ENCODE measurements around the gene ROR1. TPM values are rescaled to one million over a fixed set of nuclear protein-coding genes. Genes with fewer than 3 reads are reported as not detected.

ROR1 gene
- total RNA-seq, 1 experiment from 2014 or later, result 7.9 TPM

- DNase-seq (ENCODE audit: low read depth), result peak; percentile 87
Measured at GRCh38 chr1:63969441-63969901, 195.7 kb downstream of the ROR1 start.

GRCh38 chr1:63971557-63971956, 197.7 kb downstream of the ROR1 start:
- no peak for DNase-seq (ENCODE audit: low read depth)

DNA sequence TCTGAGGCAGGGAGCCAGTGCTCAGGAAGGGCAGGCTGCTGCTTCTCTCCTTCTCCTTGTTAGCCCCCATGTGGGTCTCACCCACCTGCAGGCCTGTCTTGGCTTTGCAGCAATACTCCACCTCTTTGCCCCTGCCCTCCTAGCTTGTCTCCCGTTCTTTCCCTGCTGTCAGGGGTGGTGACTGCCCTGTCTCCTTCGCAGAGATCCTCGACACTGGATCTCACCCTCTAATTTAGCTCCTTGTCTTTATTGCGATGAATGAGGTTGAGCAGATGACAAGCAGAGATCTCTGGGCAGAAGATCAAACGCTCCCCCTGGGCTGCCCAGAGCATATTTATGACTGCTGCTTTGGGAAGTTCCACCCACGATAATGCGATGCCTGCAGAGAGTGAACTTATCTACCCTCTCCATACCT, 199.2 kb downstream of the ROR1 start:
- DNase-seq (ENCODE audit: low read depth), result no peak

GRCh38 chr1:63974966-63975365, 201.1 kb downstream of the ROR1 start:
- no peak for DNase-seq (ENCODE audit: low read depth)

DNA sequence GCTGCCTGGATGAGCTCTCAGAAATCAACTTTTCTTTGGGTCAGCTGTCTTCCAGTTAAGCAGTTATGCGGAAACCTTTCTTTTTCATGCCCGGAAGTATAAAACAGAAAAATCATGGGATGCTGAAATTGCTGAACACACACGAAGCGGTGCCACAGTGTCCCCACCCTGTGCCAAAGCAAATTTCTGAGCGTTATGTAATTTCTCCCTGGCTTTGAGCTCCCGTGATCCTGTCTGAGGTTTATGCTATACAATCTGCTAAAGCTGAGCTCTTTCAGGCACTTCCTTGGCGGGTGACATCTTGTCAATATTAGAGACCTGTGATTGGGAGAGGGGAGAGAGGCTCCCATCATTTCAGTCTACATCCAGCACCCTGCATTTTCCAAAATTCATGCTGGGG, 201.7 kb downstream of the ROR1 start:
- DNase-seq (ENCODE audit: low read depth), result peak; percentile 16

DNA sequence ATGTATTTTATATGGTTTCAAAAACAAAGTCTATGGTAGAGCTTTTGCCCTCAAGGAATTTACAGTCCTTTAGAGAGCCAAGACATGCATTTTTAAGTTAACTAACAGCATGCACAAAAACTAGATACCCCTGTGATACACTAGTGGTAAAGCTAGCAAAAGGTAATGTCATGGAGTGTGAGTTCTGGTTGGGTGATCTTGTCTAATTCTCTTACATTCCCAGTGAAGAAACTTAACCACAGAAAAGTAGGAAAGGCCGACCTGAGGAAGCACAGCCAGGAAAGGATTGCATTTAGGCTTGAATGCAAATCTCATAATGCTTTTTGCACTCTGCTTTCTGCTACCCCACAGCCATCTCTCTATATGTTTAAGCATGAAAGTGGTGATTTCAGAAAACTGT, 202.2 kb downstream of the ROR1 start:
- no peak for DNase-seq (ENCODE audit: low read depth)

- no peak for DNase-seq (ENCODE audit: low read depth)
Measured at GRCh38 chr1:63977466-63977865, 203.6 kb downstream of the ROR1 start.

DNA sequence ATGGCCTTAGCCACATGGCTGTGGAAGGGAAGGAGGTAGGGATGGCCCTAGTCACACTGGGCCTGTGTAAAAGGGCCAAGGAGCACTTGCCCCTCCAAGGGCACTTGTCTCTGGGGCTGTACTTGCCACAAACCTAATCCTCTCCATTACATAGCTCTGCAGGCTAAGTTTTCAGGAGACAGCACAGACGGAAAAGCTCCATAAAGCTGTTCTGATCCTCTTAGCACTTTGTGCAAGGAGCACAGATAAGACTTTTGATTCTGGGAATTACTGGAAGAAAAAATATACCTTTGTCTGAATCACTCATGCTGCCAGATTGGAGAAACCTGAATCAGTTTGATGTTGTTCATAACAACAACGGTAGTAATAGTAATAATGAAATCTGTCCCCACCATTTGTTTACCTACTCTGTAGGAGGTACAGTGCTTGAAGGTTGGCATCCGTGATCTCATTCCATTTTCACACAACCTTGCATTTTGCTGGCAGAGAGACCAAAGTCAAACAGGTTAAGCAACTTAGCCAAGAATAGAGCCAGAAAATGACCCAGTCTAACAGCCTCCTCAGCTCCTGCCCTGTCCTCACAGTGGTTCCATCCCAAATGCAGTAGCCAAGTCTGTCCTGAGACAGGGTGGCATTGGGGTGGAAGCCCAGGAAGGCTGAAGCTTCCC, 207.1 kb downstream of the ROR1 start:
- no peak for DNase-seq (ENCODE audit: low read depth)

DNA sequence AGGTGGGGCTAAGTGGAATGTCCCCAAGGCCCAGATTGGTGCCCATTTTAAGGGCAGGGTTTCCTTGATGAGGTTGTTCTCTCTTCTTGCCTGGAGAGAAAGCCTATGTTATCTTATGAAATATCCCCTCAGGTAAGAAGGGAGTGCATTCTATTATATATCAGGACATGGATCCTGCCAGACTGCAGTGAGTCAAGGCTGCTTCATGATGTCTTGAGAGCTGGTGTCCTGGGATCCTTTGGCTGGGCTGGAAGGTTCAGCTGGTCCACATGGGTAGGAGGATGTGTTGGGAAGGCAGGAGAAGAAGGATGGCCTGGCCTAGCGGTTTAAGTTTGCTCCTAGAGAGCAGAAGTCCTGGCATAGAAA, 207.6 kb downstream of the ROR1 start:
- no peak for DNase-seq (ENCODE audit: low read depth)

DNA sequence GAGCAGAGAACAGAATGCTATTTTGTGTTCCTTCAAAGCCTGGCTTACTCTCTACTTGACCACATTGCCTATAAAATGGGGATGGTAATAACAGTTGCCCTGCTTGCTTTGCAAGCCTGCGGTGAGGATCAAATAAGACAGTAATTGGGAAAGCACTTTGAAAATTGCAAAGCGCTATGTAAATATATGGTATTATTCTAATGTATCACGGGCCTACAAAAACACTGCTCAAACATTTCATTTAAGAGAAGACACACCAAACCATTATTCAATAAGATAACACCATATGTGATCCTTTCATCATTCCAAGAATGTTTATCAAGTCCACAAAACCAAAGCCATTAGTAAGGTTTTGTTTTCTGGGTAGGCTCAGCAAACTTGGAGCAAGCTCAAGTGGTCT, 208.4 kb downstream of the ROR1 start:
- no peak for DNase-seq (ENCODE audit: low read depth)

DNA sequence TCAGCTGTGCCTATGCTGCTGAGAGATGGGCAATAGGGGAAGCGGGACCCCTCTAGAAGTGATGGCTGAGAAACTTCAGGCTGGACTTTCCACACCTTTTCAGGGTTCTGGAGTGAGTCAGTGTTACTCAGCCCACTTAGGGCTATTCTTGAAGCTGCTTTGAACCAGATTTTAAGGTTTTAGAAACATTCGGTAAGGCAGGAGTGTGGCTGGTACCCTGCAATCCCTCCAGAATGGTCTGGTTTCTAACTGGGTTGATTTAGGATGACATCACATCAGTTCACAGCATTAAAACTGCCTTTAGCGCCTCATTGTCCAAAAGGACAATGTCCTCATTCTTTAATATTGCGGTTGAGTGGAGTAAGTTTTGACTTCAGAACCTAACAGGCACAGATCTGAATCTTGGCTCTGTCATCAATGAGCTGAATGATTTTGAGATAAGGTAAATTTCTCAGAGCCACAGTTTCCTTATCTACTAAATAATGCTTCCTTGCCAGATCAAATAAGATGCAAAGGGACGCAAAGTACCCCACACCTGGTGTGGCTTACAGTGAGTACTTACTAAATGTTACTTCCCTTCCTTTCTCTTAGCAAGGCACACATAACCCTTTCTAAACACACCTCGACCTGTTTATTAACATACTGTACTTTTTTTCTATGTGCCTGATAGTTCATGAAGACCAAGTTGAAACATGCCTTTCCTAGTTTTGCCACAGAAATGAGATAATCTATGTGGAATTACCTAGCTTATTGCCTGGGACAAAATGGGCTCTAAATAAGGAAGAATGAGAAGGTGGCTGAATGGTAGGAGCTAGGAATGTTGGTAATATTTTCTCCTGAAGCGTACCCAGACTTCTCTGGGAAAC, 209.8 kb downstream of the ROR1 start:
- DNase-seq (ENCODE audit: low read depth), result no peak

- peak; percentile 63 for DNase-seq (ENCODE audit: low read depth)
Measured at GRCh38 chr1:63984257-63984929, 210.6 kb downstream of the ROR1 start.

DNA sequence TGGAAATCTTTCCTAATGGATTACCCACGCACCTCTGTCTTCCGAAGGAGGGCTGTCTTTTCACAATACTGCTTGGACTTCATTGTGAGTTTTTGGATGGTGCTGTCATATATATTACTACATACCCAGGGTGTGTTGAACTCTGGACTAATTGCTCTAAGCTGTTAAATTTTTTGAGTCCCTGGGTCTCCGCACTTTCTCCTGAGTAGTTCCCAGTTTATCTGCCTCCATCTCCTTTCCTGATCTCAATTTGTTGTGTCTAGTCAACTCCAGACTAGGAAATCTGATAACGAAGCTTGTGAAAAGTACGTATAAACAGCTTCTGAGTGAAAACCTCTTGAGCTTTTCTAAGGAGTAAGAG, 211.1 kb downstream of the ROR1 start:
- DNase-seq (ENCODE audit: low read depth), result no peak

DNA sequence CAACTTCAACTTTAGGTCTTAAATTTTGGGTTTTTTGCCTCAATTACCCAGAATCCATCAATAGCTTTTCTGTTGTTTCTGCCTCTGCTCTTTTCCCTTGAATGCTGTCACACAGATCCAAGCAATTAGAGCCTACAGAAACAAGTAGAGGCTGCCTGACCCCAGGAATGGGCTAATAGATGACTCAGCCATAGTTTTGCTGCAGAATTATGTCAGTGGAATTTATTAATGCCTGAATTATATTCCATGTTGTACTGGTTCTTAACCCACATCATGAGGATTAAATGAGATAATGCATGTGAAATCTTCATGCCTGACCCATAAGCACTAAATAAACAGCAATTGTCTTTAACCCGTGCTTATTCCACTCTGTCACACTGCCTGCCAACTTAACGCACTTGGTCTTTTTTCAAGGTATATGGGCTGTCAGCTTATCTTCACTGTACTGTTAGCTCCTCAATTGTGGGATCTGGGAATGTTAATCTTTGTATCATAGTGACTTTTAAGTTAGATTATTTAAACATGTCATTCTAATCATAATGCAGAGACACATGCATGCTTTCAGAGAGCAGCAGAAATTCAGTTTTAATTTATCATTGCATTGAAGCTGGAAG, 213.3 kb downstream of the ROR1 start:
- DNase-seq (ENCODE audit: low read depth), result no peak

DNA sequence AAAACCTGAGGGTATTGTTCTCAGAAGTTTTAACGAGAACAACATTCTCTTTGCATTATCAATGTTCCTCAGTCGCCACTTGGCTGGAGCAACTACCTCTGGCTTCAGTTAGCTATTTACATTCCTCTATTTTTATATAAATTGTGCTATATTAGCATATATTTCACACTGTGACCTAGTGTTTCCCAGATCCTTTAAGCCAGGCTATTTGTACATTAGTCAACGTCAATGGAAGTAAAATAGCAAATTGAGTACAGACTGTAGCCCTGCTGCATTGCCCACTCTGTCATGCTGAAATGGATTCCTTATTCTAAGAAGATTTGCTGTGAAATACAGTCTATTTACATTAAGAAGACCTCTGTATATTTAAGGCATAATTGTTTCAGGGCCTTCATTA, 213.8 kb downstream of the ROR1 start:
- no peak for DNase-seq (ENCODE audit: low read depth)

DNA sequence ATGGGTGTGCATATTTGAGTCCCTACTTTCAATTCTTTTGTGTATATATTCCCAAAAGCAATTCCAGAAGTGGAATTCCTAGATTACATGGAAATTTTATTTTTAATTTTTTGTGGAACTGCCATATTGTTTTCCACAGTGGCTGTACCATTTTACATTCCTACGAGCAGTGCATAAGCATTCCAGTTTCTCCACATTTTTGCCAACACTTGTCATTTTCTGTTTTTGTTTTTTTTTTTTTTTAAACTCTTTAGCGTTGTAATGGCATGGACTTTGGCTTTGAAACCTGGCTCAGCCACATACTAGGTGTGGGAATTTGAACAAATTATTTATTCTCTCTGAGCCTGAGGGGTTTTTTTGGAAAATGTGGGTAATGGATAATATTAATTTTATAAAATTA, 215.1 kb downstream of the ROR1 start:
- DNase-seq (ENCODE audit: low read depth), result no peak

GRCh38 chr1:63991685-63992084, 217.9 kb downstream of the ROR1 start:
- DNase-seq (ENCODE audit: low read depth), result no peak

DNA sequence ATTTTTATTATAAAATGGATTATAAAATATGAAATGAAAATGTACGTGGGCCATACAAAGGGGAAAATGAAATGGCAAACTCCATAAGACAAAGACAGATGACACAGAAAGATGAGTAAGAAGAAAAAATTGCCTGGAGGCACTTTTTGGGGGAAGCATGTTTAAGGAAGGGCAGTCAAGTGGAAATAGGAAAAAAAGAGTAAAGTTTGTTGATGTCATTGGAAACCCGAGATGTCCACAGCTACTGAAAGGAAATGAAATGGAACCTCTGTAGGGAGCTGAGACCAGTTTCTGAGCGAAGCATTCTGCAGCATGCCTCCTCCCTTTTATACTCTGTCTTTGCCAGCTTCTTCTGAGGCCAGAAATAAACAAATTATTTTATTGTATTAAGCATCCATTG, 226.2 kb downstream of the ROR1 start:
- DNase-seq (ENCODE audit: low read depth), result peak; percentile 43

DNA sequence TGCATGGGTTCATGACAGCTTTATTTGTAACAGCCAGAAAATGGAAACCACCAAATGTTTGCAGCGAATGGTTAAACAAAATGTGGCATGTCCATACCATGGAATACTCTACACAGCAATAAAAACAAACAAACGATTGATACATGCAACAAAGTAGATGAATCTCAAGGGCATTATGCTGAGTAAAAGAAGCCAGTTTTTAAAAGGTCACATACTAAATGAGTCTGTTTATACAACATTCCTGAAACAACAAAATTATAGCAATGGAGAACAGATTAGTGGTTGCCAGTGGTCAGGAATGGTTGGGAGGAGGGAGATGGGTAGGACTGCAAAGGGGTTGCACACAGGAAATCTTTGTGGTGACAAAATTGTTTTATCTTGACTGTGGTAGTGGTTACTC, 227.2 kb downstream of the ROR1 start:
- DNase-seq (ENCODE audit: low read depth), result peak; percentile 21

DNA sequence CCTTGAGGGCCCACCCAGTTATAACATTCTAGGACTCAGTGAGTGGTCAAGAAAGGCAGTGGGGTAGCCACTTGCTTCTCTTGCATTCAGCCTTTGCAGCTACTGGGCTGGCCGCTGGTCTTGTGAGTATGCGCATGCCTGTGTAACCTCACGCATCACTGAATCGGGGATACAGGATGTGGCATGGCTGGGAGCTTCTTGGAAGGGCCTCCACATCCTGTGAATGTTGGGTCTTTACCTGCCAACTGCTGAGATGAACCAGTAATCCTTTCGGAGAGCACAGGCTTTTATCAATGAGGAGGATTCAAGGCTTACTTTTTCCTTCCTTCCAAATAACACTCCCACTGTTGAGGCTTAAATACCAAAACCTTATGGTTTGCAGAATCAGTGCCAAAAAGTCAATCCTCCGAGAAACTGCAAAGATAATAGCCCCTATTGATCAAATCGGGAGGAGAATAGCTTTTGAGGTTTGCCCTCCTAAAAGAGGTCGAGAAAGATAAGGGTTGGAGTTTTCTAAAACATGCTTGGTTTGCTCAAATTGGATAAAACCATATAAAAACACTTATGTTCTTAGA, 230.7 kb downstream of the ROR1 start:
- no peak for DNase-seq (ENCODE audit: low read depth)

DNA sequence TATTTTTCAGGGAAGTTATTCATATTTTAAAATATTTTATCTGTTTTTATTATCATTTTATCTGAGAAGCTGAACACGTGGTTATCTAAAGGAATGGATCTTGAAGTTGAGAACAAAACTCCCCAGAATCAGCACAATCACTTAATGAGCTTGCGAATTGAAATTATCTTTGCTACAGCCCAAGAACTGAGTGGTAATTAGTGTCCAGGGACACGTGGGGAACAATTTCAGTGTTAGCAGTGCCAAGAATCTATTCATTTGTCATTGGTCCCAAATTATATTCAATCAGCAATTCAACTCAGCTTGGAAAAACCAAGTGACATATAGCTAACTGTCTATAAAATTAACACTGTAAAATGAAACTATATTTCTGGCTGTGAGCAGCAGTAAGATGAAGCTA, 232.0 kb downstream of the ROR1 start:
- DNase-seq (ENCODE audit: low read depth), result no peak
